Measurements from ENCODE around the gene BTBD6. TPM values are rescaled to one million over a fixed set of nuclear protein-coding genes. Genes with fewer than 3 reads are reported as not detected.

Gene BTBD6
- total RNA-seq, 1 experiment from 2014 or later = 9.0 TPM

- Histone ChIP-seq H3K36me3 (ENCODE audit: low read depth) (no peaks in the 10 kb centered on the region), H3K9me3 (ENCODE audit: insufficient read depth, low read depth) (no peaks in the 10 kb centered on the region), H3K9me2 (ENCODE audit: insufficient read depth) (no peaks in the 10 kb centered on the region), H3K79me2 (ENCODE audit: low read depth) (no peaks in the 10 kb centered on the region), H2AFZ (no peak overlapping the region), H3K27ac (no peak overlapping the region), H3K27me3 (ENCODE audit: insufficient read depth, low read depth) (no peaks in the 10 kb centered on the region), H4K20me1 (ENCODE audit: insufficient read depth) (no peaks in the 10 kb centered on the region), H3K4me1 (replicated peaks; ENCODE audit: insufficient read depth) (no peaks in the 10 kb centered on the region), H3F3A (ENCODE audit: insufficient read depth, low read depth) (no peaks in the 10 kb centered on the region), H3K4me2 (no peak overlapping the region), H3K4me3 (no peak overlapping the region)
- ChIA-PET CTCF (no interaction called here), POLR2A (ENCODE audit: unreplicated experiment) (no interaction called here)
- TF ChIP-seq EZH2 (IDR thresholded peaks at IDR 0.05; ENCODE audit: low read depth) (no peak), CTCF (conservative IDR thresholded peaks at IDR 0.05) (no peak)
- intact Hi-C loops (cut with micrococcal nuclease; ENCODE audit: unreplicated experiment) = no loop called here
- BruUV-seq (replicated peaks) = no TSS peak
- DNase-seq = no peak
Measured at GRCh38 chr14:105240811-105241576, 7.3 kb upstream of the BTBD6 start.

DNA sequence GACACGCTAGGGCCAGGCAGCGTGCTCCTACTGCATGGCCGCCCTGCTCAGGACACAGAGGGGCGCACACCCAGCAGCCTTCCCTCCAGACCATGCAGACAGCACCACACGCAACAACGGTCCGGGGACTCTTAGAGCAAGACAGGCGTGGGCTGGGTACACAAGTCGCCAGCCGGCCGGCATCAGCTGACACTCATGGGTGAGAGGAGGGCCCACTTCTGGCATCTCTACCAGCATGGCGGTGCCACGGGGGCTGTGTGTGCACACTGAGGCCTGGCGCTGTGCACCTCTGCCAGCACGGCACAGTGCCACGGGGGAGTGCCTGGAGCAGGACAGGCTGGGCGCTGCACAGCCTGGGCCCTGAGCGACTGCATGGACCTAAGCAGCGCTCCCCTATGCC, 6.7 kb upstream of the BTBD6 start:
- TF ChIP-seq EZH2 (IDR thresholded peaks at IDR 0.05; ENCODE audit: low read depth) = no peak
- TF ChIP-seq CTCF (conservative IDR thresholded peaks at IDR 0.05) = no peak
- Histone ChIP-seq H3K4me2 (no peak overlapping the region), H3K27ac (no peak overlapping the region), H3K4me3 (no peak overlapping the region), H3K9me3 (ENCODE audit: insufficient read depth, low read depth) (no peaks in the 10 kb centered on the region), H2AFZ (no peak overlapping the region), H3K9me2 (ENCODE audit: insufficient read depth) (no peaks in the 10 kb centered on the region), H3K4me1 (replicated peaks; ENCODE audit: insufficient read depth) (no peaks in the 10 kb centered on the region), H4K20me1 (ENCODE audit: insufficient read depth) (no peaks in the 10 kb centered on the region), H3F3A (ENCODE audit: insufficient read depth, low read depth) (no peaks in the 10 kb centered on the region), H3K27me3 (ENCODE audit: insufficient read depth, low read depth) (no peaks in the 10 kb centered on the region), H3K79me2 (ENCODE audit: low read depth) (no peaks in the 10 kb centered on the region), H3K36me3 (ENCODE audit: low read depth) (no peaks in the 10 kb centered on the region)
- BruUV-seq (replicated peaks) = no TSS peak
- intact Hi-C loops (cut with micrococcal nuclease; ENCODE audit: unreplicated experiment) = no loop called here
- CTCF ChIA-PET = no interaction called here
- DNase-seq = no peak
- POLR2A ChIA-PET (ENCODE audit: unreplicated experiment) = no interaction called here

- TF ChIP-seq CTCF (conservative IDR thresholded peaks at IDR 0.05) (no peak), EZH2 (IDR thresholded peaks at IDR 0.05; ENCODE audit: low read depth) (no peak)
- no peaks in the 10 kb centered on the region for H3K27me3 ChIP-seq (ENCODE audit: insufficient read depth, low read depth)
- H3K4me1 ChIP-seq (replicated peaks; ENCODE audit: insufficient read depth) = no peaks in the 10 kb centered on the region; the same call in none of the 2 replicates
- BruUV-seq (replicated peaks) = no TSS peak
- no peak overlapping the region for H3K27ac ChIP-seq
- no peak overlapping the region for H3K4me2 ChIP-seq
- ChIA-PET CTCF (no interaction called here), POLR2A (ENCODE audit: unreplicated experiment) (no interaction called here)
- H3F3A ChIP-seq (ENCODE audit: insufficient read depth, low read depth) = no peaks in the 10 kb centered on the region
- H2AFZ ChIP-seq = no peak overlapping the region
- no peaks in the 10 kb centered on the region for H3K36me3 ChIP-seq (ENCODE audit: low read depth)
- H3K4me3 ChIP-seq = no peak overlapping the region
- no peaks in the 10 kb centered on the region for H3K9me3 ChIP-seq (ENCODE audit: insufficient read depth, low read depth)
- H3K79me2 ChIP-seq (ENCODE audit: low read depth) = 0 out of 2 replicates have a peak, but pooled peaks cover 5% of the 10 kb centered on the region
- intact Hi-C loops (cut with micrococcal nuclease; ENCODE audit: unreplicated experiment) = no loop called here
- H4K20me1 ChIP-seq (ENCODE audit: insufficient read depth) = no peaks in the 10 kb centered on the region
- peak in 1 of 2 experiments; percentile 1 for DNase-seq
- H3K9me2 ChIP-seq (ENCODE audit: insufficient read depth) = no peaks in the 10 kb centered on the region
Measured at GRCh38 chr14:105244334-105244733, 4.0 kb upstream of the BTBD6 start.
